Parathyroid adenoma (tissue), 2 donors: Measurements from ENCODE around the gene LCT.

Source experiments
- H2AFZ ChIP-seq: fragments of 300-600 bp; sonication (generic); one replicate; pipeline ENCODE4 v1.7.0; 2017; ENCODE audit warnings: antibody characterized with exemption, mild to moderate bottlenecking
- H3K27ac ChIP-seq: fragments of 300-600 bp; sonication (generic); one replicate; pipeline ENCODE4 v1.7.0; 2017
- H3K27me3 ChIP-seq: fragments of 300-600 bp; sonication (generic); one replicate; pipeline ENCODE4 v1.7.0; 2017; ENCODE audit warnings: low read length; ENCODE audit not compliant: control insufficient read depth, insufficient read depth
- H3K36me3 ChIP-seq: fragments of 300-600 bp; sonication (generic); one replicate; pipeline ENCODE4 v1.7.0; 2017; ENCODE audit warnings: low read length; ENCODE audit not compliant: control insufficient read depth, insufficient read depth
- H3K4me1 ChIP-seq: fragments of 300-600 bp; sonication (generic); one replicate; pipeline ENCODE4 v1.7.0; 2017; ENCODE audit warnings: control low read depth
- H3K4me2 ChIP-seq: fragments of 300-600 bp; sonication (generic); one replicate; pipeline ENCODE4 v1.7.0; 2017; ENCODE audit warnings: low read length
- H3K4me3 ChIP-seq: fragments of 300-600 bp; sonication (generic); one replicate; pipeline ENCODE4 v1.7.0; 2017; ENCODE audit warnings: low read depth, low read length
- H3K79me2 ChIP-seq: fragments of 300-600 bp; sonication (generic); one replicate; pipeline ENCODE4 v1.7.0; 2017; ENCODE audit warnings: control low read depth
- H3K9ac ChIP-seq: fragments of 300-600 bp; sonication (generic); one replicate; pipeline ENCODE4 v1.7.0; 2017; ENCODE audit warnings: mild to moderate bottlenecking
- H3K9me3 ChIP-seq: fragments of 300-600 bp; sonication (generic); one replicate; pipeline ENCODE4 v1.7.0; 2017; ENCODE audit warnings: low read length; ENCODE audit not compliant: control insufficient read depth
- CTCF ChIP-seq: fragments of 300-600 bp; sonication (generic); IDR thresholded peaks from one replicate; pipeline ENCODE4 v1.7.0; 2017; ENCODE audit warnings: antibody characterized with exemption, mild to moderate bottlenecking
- donor health status: primary hyperparathyroidism.

The LCT gene

GRCh38 chr2:135853401-135853800, 16.4 kb upstream of the LCT start:
- no peak overlapping the region for H2AFZ ChIP-seq
- no peak overlapping the region for H3K4me3 ChIP-seq
- H3K9ac ChIP-seq = no peak overlapping the region
- H3K4me2 ChIP-seq = no peak overlapping the region
- no peaks in the 10 kb centered on the region for H3K9me3 ChIP-seq
- H3K79me2 ChIP-seq = no peaks in the 10 kb centered on the region
- no peaks in the 10 kb centered on the region for H3K36me3 ChIP-seq
- H3K27me3 ChIP-seq = no peaks in the 10 kb centered on the region
- H3K4me1 ChIP-seq = no peaks in the 10 kb centered on the region
- no peak for TF ChIP-seq CTCF
- H3K27ac ChIP-seq = no peak overlapping the region

- Histone ChIP-seq H3K4me1 (no peaks in the 10 kb centered on the region), H3K9ac (no peak overlapping the region), H3K4me3 (no peak overlapping the region), H3K4me2 (no peak overlapping the region), H3K79me2 (no peaks in the 10 kb centered on the region), H3K9me3 (no peaks in the 10 kb centered on the region), H3K36me3 (no peaks in the 10 kb centered on the region), H3K27me3 (no peaks in the 10 kb centered on the region), H2AFZ (no peak overlapping the region), H3K27ac (no peak overlapping the region)
- no peak for TF ChIP-seq CTCF
Measured at GRCh38 chr2:135851858-135852257, 14.9 kb upstream of the LCT start.

- Histone ChIP-seq H3K9ac (no peak overlapping the region), H3K27ac (no peak overlapping the region), H3K4me1 (no peaks in the 10 kb centered on the region), H2AFZ (no peak overlapping the region), H3K9me3 (no peaks in the 10 kb centered on the region), H3K27me3 (no peaks in the 10 kb centered on the region), H3K79me2 (no peaks in the 10 kb centered on the region), H3K4me3 (no peak overlapping the region), H3K36me3 (no peaks in the 10 kb centered on the region), H3K4me2 (no peak overlapping the region)
- no peak for TF ChIP-seq CTCF
Measured at GRCh38 chr2:135850892-135851668, 14.1 kb upstream of the LCT start.

GRCh38 chr2:135849087-135849486, 12.1 kb upstream of the LCT start:
- no peak overlapping the region for H3K4me2 ChIP-seq
- no peak for TF ChIP-seq CTCF
- no peaks in the 10 kb centered on the region for H3K36me3 ChIP-seq
- H3K79me2 ChIP-seq = no peaks in the 10 kb centered on the region
- H3K4me1 ChIP-seq = no peaks in the 10 kb centered on the region
- H3K4me3 ChIP-seq = no peak overlapping the region
- no peaks in the 10 kb centered on the region for H3K27me3 ChIP-seq
- no peak overlapping the region for H3K9ac ChIP-seq
- H3K9me3 ChIP-seq = no peaks in the 10 kb centered on the region
- H2AFZ ChIP-seq = no peak overlapping the region
- no peak overlapping the region for H3K27ac ChIP-seq

- no peak overlapping the region for H3K4me2 ChIP-seq
- H3K9ac ChIP-seq = no peak overlapping the region
- H2AFZ ChIP-seq = no peak overlapping the region
- H3K9me3 ChIP-seq = no peaks in the 10 kb centered on the region
- H3K36me3 ChIP-seq = no peaks in the 10 kb centered on the region
- H3K4me3 ChIP-seq = no peak overlapping the region
- no peak overlapping the region for H3K27ac ChIP-seq
- TF ChIP-seq CTCF = no peak
- no peaks in the 10 kb centered on the region for H3K79me2 ChIP-seq
- no peaks in the 10 kb centered on the region for H3K4me1 ChIP-seq
- no peaks in the 10 kb centered on the region for H3K27me3 ChIP-seq
Measured at GRCh38 chr2:135845997-135846396, 9.0 kb upstream of the LCT start.
